Tibial nerve (tissue), 4 donors: Measurements from ENCODE around the gene NPAS1.
A peak's percentile ranks its signal among the peaks of the same experiment; 100 is the strongest.

Source experiments
- EP300 ChIP-seq, 2 donors: sonication (generic); formaldehyde crosslinking; IDR thresholded peaks; one replicate each; pipeline ENCODE4 v1.6.1; 2017; ENCODE audit warnings: antibody characterized with exemption in 2 of 2, mild to moderate bottlenecking in 1 of 2
- POLR2A ChIP-seq, 2 donors: fragments of 450-650 bp; IDR thresholded peaks; one replicate each; pipeline ENCODE4 v1.6.1; 2017; ENCODE audit warnings: antibody characterized with exemption in 2 of 2, mild to moderate bottlenecking in 2 of 2, moderate library complexity in 2 of 2
- TF ChIP-seq, protein P1 (sequence below), 5 experiments: fragments of 200-600 bp in 3 of 5; fragments of 450-650 bp in 2 of 5; sonication (generic) in 3 of 5; IDR thresholded peaks; one replicate each; pipeline ENCODE4 v1.5.1; 2016 to 2019; ENCODE audit warnings: antibody characterized with exemption in 5 of 5, mild to moderate bottlenecking in 3 of 5, moderate library complexity in 2 of 5

DNA sequence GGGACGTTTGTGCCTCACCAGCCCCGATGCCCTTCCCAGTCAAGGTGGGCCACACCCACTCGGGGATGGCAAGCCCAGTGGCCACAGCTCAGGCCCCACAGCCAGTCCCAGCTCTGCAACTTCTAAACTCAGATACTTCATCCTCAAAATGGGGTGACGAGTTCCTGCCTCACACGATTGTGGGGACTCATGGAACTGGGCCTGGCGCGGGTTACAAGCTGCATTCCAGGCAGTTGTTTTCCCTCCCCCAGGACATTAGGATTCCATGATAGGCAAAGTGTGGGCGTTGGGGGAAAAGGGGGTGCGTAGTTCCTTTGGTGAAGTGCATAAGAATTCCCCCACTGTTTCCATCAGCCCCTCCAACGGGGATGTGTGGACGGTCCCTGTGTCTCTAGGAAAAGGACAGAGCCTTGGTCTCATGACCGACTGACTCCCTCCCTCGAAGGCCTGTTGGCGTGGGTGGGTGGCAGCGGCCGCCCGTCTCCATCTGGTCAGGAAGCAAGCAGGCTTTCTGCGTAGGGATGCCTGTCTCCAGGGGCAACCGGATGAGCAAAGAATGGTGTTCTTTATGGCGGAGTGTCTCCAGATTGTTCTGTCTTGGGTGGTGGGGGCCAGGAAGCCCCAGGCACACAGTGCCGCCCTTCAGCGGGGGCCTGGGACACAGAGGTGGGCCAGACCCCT lies 21.1 kb upstream of the NPAS1 start:
- TF ChIP-seq, protein P1, sequence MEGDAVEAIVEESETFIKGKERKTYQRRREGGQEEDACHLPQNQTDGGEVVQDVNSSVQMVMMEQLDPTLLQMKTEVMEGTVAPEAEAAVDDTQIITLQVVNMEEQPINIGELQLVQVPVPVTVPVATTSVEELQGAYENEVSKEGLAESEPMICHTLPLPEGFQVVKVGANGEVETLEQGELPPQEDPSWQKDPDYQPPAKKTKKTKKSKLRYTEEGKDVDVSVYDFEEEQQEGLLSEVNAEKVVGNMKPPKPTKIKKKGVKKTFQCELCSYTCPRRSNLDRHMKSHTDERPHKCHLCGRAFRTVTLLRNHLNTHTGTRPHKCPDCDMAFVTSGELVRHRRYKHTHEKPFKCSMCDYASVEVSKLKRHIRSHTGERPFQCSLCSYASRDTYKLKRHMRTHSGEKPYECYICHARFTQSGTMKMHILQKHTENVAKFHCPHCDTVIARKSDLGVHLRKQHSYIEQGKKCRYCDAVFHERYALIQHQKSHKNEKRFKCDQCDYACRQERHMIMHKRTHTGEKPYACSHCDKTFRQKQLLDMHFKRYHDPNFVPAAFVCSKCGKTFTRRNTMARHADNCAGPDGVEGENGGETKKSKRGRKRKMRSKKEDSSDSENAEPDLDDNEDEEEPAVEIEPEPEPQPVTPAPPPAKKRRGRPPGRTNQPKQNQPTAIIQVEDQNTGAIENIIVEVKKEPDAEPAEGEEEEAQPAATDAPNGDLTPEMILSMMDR (IDR thresholded peaks at IDR 0.05) = no peak
- TF ChIP-seq EP300 (IDR thresholded peaks at IDR 0.05) (peak in 1 of 2 donors; percentile 69), POLR2A (IDR thresholded peaks at IDR 0.05) (no peak)
